UCSD-AML1 (cell line): ENCODE results near the gene RNF208.

Experiments
- DNase-seq: peaks from one replicate; lab custom pipeline; 2025; ENCODE audit not compliant: unreplicated experiment; lab: John Stamatoyannopoulos, UW

RNF208 gene

DNA sequence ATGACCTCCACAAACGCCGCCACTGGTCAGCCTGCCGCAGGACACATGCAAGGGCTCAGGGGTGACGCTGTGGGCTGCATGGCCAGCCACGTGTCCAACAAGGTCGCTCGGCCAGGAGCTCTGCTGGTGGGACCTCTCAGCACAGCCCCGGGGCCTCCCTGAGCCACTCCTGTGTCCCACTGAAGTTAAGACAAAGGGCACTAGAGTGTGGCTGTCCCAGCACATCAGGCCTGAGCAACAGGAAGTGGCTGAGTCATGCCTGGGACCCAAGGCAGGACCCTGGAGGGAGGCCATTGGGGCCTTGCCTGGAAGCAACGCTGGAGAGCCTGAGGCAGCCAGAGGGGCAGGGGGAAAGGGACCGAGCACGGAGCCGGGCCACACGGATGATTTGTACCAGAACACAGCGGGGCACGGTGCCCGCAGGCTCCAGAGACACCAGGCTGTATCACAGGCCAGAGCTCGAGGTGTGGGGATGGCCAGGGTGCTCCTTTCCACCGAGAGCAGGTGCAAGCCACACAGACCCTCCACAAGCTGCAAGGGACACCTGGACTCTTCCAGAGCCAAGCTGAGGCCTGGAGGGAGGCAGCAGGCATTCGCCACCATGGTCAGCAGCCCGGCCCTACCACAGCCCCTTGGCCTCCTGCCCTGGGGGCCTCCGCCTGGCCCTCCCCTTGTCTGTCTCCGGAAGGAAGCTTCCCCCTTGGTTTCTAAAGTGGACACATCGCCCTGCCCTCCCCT lies 43.7 kb downstream of the RNF208 start:
- DNase-seq: no peak

DNA sequence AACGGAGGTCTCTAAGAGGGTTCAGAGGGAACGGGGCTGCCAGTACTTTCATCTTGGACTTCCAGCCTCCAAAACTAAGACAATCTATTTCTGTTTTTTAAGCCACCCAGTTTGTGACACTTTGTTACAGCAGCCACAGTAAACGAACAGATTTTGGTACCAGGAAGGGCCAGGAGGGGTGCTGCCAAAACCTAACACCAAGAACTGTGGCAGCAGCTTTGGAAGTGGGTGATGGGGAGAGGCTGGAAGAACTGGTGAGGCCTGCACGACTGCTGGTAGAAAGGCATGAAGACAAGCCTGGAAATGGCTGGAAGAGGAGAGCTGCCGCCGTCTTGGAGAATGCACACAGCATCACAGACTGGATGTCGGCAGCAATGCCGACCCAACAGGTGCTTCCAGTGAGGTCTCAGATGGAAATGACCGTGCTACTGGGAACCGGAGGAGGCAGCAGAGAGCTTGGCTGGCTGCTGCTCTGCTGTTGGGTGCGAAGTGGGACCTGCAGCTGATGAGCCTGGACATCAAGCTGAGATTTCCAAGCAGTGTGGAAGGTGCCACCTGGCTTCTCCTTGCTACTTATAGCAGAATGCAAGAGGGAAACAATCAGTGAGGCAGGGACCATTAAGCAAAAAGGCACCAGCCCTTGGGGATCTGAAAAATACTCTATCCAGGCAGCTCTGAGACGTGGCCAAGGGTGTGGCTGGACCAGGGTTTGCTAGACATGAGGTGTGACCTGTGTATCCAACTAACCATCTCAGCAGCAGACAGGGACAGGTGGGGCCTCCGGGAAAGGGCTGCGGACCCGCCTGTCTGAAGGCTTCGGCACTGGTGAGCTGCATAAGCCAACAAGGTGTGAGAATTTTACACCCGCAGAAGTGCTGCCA lies 45.5 kb downstream of the RNF208 start:
- DNase-seq: no peak

DNA sequence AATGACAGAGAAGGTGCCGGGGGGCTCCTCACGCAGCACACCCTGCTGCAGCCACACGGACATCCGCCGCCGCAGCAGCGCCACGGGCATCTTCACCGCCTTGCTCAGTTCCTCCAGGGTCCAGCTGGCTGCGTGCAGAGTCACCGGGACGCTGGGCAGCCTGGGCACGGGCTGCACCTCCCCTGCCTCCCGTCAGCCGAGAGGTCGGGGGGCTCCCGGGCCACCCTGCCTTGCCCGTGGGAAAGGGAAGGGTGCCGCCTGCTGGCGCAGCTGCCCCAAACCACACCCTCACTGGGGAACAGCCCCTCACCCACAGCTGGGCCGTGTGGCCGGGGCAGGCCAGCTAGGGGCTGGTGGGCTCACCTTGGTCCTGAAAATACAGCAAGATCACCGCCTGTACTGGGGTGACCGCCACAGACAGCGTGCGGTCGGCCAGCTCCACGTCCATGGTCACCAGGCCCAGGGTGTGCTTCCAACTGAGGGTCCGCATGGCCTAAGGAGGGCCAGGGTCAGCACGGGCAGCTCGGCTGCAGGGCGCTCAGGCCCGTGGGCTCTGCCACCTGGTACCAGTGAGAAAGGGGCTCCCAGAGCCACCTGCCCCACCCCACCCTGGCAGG lies 46.6 kb downstream of the RNF208 start:
- DNase-seq: no peak

DNA sequence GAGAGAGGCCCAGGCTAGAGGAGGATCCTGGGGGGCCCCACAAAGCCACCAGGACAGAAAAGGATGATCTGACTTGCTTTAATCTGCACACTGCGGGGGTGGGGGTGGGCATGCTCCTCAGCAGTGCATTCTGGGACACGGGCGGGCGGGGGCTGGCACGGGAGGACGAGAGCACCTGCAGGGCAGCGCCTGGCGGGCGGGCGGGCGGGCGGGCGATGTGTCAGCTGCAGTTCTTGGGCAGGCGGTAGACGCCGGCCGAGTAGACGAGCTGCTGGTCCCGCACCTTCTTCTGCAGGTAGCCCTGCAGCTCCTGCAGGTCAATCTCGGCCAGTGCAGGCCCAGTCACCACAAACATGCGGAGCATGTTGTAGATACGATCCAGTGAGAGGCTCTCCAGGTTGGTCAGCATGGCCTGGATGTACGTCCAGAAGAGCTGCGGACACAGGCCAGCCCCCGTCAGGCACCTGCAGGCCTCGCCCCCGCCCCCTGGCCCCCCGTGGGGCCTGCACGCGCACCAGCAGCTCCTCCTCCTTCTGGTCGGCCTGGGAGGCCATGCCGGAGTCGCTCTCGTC lies 47.2 kb downstream of the RNF208 start:
- DNase-seq: no peak

DNA sequence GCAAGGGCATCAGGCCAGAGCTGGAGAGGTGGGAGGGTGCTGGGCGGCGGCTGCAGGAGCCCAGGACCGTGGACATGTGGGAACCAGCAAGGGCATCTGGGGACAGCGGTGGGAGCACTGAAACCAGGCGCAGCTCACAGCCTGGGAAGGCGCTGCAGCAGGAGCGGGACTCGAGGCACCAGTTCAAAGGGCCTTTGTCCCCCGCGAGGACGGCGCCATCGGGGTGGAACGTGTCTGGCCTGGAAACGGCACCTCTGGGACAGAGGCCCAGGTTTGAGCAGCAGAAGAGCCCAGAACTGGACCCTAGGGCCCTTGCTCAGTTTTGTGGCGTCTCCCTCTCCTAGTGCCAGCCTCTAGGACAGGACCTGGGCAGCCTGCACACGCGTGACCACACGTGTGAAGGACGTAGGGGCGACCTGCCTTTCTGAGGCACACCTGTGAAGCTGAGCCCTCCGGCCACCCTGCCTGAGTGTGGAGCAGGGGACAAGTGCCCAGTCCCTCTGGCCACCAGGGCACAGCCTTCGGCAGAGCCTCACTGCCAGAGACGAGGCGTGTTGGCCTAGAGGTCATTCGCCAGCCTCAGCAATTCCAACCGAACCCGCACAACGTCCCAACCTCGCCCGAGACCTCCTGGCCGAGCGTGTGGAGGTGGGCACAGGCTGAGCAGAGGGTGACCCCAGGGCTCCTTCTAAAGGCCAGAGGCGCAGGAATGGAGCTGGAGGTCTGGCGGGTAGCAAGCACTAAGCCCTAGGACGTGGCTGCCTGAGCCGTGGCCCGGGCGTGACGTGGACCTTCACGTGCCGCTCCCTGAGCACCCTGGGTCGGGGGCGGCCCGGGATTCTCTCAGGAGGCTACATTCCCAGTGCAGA lies 48.0 kb downstream of the RNF208 start:
- no peak for DNase-seq

DNA sequence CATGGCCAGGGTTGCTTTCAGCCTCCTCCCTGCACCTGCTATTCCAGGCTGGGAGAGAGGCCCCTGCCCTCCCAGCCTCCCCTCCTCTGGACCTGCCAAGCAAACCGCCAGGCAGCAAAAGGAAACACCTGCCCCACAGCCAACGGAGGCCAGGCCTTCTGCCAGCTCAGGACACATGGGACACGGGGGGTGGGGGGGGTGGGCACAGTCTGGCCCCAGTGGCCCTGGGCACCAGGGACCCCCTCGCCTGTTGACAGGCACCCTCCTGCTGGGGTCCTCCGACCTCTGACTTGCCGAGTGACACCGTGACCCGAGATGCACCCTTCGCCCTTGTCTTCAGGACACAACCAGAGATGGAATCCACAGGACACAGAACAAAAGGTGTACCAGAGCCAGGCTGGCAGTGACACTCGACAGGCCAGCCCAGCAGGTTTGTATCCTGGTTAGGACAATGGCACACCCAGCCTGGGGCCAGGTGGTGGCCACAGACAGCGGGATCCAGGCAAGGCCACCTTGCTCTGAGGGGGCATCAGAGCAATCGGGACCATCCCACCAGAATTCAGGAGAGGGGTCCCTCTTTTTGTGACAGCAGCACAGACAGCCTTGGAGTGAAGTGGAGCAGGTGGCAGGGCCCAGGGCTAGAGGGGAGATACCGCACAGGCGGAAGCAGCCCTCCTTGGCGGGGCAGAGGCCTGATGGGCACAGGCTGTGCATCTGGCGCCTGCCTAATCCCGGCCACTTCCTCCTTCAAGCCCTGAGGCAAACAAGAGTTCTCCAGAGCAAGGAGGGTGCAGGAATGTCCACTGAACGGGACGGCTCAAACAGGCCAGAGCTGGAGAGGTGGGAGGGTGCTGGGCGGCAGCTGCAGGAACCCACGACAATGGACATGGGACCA lies 48.9 kb downstream of the RNF208 start:
- no peak for DNase-seq

DNA sequence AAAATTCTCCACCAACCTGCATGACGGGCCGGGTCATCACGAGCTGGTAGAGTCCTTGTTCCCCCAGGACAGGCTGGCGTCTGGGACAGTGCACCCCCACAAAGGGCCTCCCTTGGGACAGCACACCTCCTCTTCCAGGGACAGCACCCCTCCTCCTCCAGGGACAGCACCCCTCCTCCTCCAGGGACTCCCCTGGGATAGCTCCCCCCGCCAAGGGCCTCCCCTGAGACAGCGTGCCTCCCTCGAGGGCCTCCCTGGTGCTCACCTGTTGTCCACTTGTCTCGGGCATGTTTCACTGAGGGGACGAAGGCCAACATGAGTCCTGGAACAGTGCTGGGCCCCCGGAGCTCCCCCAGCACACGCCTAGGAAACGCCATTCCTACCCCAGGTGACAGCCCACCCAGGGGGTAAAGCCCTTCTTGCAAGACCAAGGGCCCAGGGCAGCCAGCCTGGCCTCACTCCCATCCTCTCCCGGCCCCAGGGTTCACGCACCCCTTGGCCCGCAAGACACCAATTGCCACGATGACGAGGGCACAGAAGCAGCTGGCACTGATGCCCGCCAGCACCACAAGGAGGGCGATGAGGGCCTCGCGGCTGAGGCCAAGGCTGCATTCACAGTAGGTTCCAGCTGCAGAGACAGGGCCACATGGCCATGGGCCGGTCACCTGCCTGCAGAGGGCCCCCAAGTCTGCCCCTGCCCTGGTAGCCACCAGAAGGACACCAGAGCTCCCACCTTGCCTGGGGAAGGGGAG lies 50.7 kb downstream of the RNF208 start:
- no peak for DNase-seq

DNA sequence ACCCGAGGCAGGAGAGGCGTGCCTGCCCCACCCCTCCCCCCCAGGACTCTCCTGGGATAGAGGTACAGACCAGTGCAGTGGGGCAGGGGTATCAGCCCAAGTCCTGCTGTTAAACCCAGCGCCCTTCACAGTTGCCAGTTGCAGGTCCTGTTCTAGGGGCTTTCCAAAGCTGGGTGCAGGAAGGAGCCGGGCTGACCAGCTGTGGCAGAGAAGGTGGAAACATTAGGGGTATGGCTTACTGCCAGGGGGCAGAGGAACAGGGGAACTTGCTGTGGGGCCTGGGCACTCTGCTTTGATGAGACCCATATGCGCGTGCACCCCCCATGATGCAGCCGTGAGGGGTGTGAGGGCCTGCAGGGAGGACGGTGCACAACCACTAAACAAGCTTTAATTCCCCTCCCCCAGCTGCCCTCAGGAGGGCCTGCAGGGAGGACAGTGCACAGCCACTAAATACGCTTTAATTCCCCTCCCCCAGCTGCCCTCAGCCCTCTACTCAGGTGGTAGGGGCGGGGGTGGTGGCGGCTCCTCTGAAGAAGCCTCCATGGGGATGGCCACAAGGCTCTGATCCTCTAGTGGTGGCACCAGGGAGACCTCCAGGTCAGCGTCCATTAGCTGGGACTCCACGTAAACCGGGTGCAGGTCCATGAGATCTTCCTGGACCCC lies 51.4 kb downstream of the RNF208 start:
- DNase-seq: no peak
